Fibroblast of peridontal ligament (primary cell): Measurements from ENCODE around the gene INPP5J.

ENCODE experiments used
- DNase-seq: peaks from one replicate; pipeline ENCODE4 v3.0.0-alpha.2; 2010; ENCODE audit errors: extremely low read depth

Gene INPP5J

GRCh38 chr22:31124290-31124689 is 1.5 kb downstream of the INPP5J start:
- DNase-seq = no peak

- no peak for DNase-seq
These were observed 2.2 kb downstream of the INPP5J start for GRCh38 chr22:31124811-31125465.

GRCh38 chr22:31125521-31126117 is 2.9 kb downstream of the INPP5J start:
- no peak for DNase-seq

- no peak for DNase-seq
These were observed 3.5 kb downstream of the INPP5J start for GRCh38 chr22:31126128-31126868.

- no peak for DNase-seq
These were observed 4.1 kb downstream of the INPP5J start for GRCh38 chr22:31126869-31127175.

GRCh38 chr22:31127181-31127772 is 4.5 kb downstream of the INPP5J start:
- no peak for DNase-seq

GRCh38 chr22:31128156-31128555 is 5.4 kb downstream of the INPP5J start:
- DNase-seq = no peak

- DNase-seq = no peak
These were observed 8.1 kb downstream of the INPP5J start for GRCh38 chr22:31130873-31131272.

GRCh38 chr22:31133911-31134310 is 11.1 kb downstream of the INPP5J start:
- no peak for DNase-seq

- no peak for DNase-seq
These were observed 11.9 kb downstream of the INPP5J start for GRCh38 chr22:31134688-31135087.

- DNase-seq = no peak
These were observed 12.9 kb downstream of the INPP5J start for GRCh38 chr22:31135706-31136105.

- no peak for DNase-seq
These were observed 13.4 kb downstream of the INPP5J start for GRCh38 chr22:31136155-31136554.

- no peak for DNase-seq
These were observed 13.9 kb downstream of the INPP5J start for GRCh38 chr22:31136711-31137110.

GRCh38 chr22:31137721-31138120 is 15.0 kb downstream of the INPP5J start:
- DNase-seq = no peak

- DNase-seq = no peak
These were observed 15.4 kb downstream of the INPP5J start for GRCh38 chr22:31138126-31138525.

- DNase-seq = no peak
These were observed 16.3 kb downstream of the INPP5J start for GRCh38 chr22:31139066-31139465.

GRCh38 chr22:31139866-31140716 is 17.3 kb downstream of the INPP5J start, which contains the start of gene PLA2G3:
Gene PLA2G3, minus strand, starts transcription at chr22:31140508. Its CDS starts 154 bp downstream, at chr22:31140354.
- DNase-seq = peak; percentile 39

- DNase-seq = no peak
These were observed 18.0 kb downstream of the INPP5J start for GRCh38 chr22:31140746-31141145.

GRCh38 chr22:31141551-31141950 is 18.8 kb downstream of the INPP5J start:
- no peak for DNase-seq

- no peak for DNase-seq
These were observed 19.5 kb downstream of the INPP5J start for GRCh38 chr22:31142285-31142684.

- DNase-seq = no peak
These were observed 20.3 kb downstream of the INPP5J start for GRCh38 chr22:31143038-31143437.

GRCh38 chr22:31143537-31143936 is 20.8 kb downstream of the INPP5J start:
- no peak for DNase-seq
